IMR-90 (cell line): ENCODE data around the gene LOXL4. TPM values are rescaled to one million over a fixed set of nuclear protein-coding genes. Genes with fewer than 3 reads are reported as not detected.

Experiments
- ATAC-seq: fragments of 200-7000 bp; cut with Tn5 transposase; 2 replicates; pipeline ENCODE4 v1.9.1; 2020; ENCODE audit warnings: low read depth, mild to moderate bottlenecking, moderate library complexity
- BruUV-seq: library from RNA; stranded (reverse); fragments of 400-500 nt; replicated peaks from 2 replicates; lab custom pipeline; 2021; lab: Mats Ljungman, UMichigan
- CTCF ChIA-PET: fragments of 300-600 bp; formaldehyde crosslinking; extraction: SDS; loops from one replicate; lab custom pipeline; 2021; ENCODE audit warnings: antibody characterized with exemption; lab: Yijun Ruan, JAX
- POLR2A ChIA-PET: fragments of 300-600 bp; sonication (Branson Sonifier 250); formaldehyde crosslinking; loops from one replicate; lab custom pipeline; 2022; ENCODE audit warnings: antibody characterized with exemption; ENCODE audit not compliant: unreplicated experiment; lab: Charles Lee
- DNase-seq: peaks from one replicate; pipeline ENCODE4 v3.0.0; 2013
- H2AFZ ChIP-seq: replicated peaks from 2 replicates; pipeline ENCODE3; 2013; ENCODE audit warnings: low read length, mild to moderate bottlenecking; ENCODE audit not compliant: poor library complexity
- H2AK5ac ChIP-seq: 2 replicates; pipeline ENCODE4 v1.6.1; 2013; ENCODE audit warnings: low read depth, low read length, inconsistent platforms
- H2AK9ac ChIP-seq: replicated peaks from 2 replicates; pipeline ENCODE3; 2013; ENCODE audit warnings: mild to moderate bottlenecking, low read depth, low read length, moderate library complexity; ENCODE audit not compliant: poor library complexity
- H2BK120ac ChIP-seq: 2 replicates; pipeline ENCODE4 v1.6.1; 2013; ENCODE audit warnings: low read depth, low read length, inconsistent platforms
- H2BK15ac ChIP-seq: 3 replicates; pipeline ENCODE4 v1.6.1; 2013; ENCODE audit warnings: low read depth, low read length, inconsistent platforms
- H2BK20ac ChIP-seq: 2 replicates; pipeline ENCODE4 v1.6.1; 2013; ENCODE audit warnings: low read depth, mild to moderate bottlenecking, inconsistent platforms, low read length, moderate library complexity
- H2BK5ac ChIP-seq: 2 replicates; pipeline ENCODE4 v1.6.1; 2013; ENCODE audit warnings: mild to moderate bottlenecking, low read depth, low read length, inconsistent platforms; ENCODE audit not compliant: poor library complexity, severe bottlenecking
- H3K14ac ChIP-seq: replicated peaks from 2 replicates; pipeline ENCODE4 v1.6.1; 2013; ENCODE audit warnings: low read depth, low read length, inconsistent platforms
- H3K18ac ChIP-seq: 2 replicates; pipeline ENCODE4 v1.6.1; 2013; ENCODE audit warnings: low read depth, low read length, control low read depth
- H3K23ac ChIP-seq: 2 replicates; pipeline ENCODE4 v1.6.1; 2013; ENCODE audit warnings: low read depth, low read length, inconsistent platforms
- H3K27ac ChIP-seq: 2 replicates; pipeline ENCODE4 v1.5.1; 2013; ENCODE audit warnings: mild to moderate bottlenecking, control low read depth, low read length; ENCODE audit not compliant: insufficient read depth
- H3K27me3 ChIP-seq: 2 replicates; pipeline ENCODE4 v1.6.1; 2013; ENCODE audit warnings: low read length; ENCODE audit not compliant: control insufficient read depth, insufficient read depth
- H3K36me3 ChIP-seq: 2 replicates; pipeline ENCODE4 v1.6.1; 2013; ENCODE audit warnings: low read length, mixed read lengths; ENCODE audit not compliant: control insufficient read depth, insufficient read depth
- H3K4ac ChIP-seq: 2 replicates; pipeline ENCODE4 v1.6.1; 2013; ENCODE audit warnings: low read depth, low read length, inconsistent platforms
- H3K4me1 ChIP-seq: 2 replicates; pipeline ENCODE4 v1.6.1; 2013; ENCODE audit warnings: low read length, mixed read lengths; ENCODE audit not compliant: control insufficient read depth, insufficient read depth
- H3K4me2 ChIP-seq: 2 replicates; pipeline ENCODE4 v1.6.1; 2013; ENCODE audit warnings: low read depth, mild to moderate bottlenecking, control low read depth, low read length, moderate library complexity
- H3K4me3 ChIP-seq: 2 replicates; pipeline ENCODE4 v1.5.1; 2013; ENCODE audit warnings: low read depth, mild to moderate bottlenecking, control low read depth, low read length, moderate library complexity; ENCODE audit not compliant: insufficient read depth
- H3K56ac ChIP-seq: 2 replicates; pipeline ENCODE4 v1.6.1; 2013; ENCODE audit warnings: low read length, inconsistent platforms; ENCODE audit not compliant: insufficient read depth; ENCODE audit errors: extremely low read depth
- H3K79me1 ChIP-seq, 2 experiments: 2 replicates each; pipeline ENCODE4 v1.6.1; 2013; ENCODE audit warnings: low read length in 2 of 2, inconsistent platforms in 1 of 2, low read depth in 1 of 2
- H3K9ac ChIP-seq: 2 replicates; pipeline ENCODE4 v1.6.1; 2013; ENCODE audit warnings: low read depth, low read length, control low read depth
- H3K9me1 ChIP-seq: 2 replicates; pipeline ENCODE4 v1.6.1; 2013; ENCODE audit warnings: low read length, inconsistent platforms; ENCODE audit not compliant: insufficient read depth
- H3K9me3 ChIP-seq: 2 replicates; pipeline ENCODE4 v1.6.1; 2013; ENCODE audit warnings: low read length; ENCODE audit not compliant: control insufficient read depth, insufficient read depth
- H4K20me1 ChIP-seq: 2 replicates; pipeline ENCODE4 v1.6.1; 2013; ENCODE audit warnings: low read length, inconsistent platforms; ENCODE audit not compliant: insufficient read depth
- H4K5ac ChIP-seq: 2 replicates; pipeline ENCODE4 v1.6.1; 2013; ENCODE audit warnings: mild to moderate bottlenecking, low read depth, low read length, control low read depth
- H4K8ac ChIP-seq, 2 experiments: 2 replicates each; pipeline ENCODE4 v1.6.1; 2013; ENCODE audit warnings: low read depth in 2 of 2, low read length in 2 of 2, control low read depth in 1 of 2, inconsistent platforms in 1 of 2
- H4K91ac ChIP-seq: 2 replicates; pipeline ENCODE4 v1.6.1; 2013; ENCODE audit warnings: low read depth, low read length, inconsistent platforms; ENCODE audit not compliant: insufficient read depth
- BHLHE40 ChIP-seq: fragments of 150-350 bp; IDR thresholded peaks from 2 replicates; pipeline ENCODE4 v1.6.1; 2016; ENCODE audit warnings: mild to moderate bottlenecking, low read depth, low read length
- CEBPB ChIP-seq: IDR thresholded peaks from 2 replicates; pipeline ENCODE4 v1.6.1; 2012; ENCODE audit warnings: low read depth, low read length, improper control_type of control experiment
- CHD1 ChIP-seq: IDR thresholded peaks from 2 replicates; pipeline ENCODE4 v1.6.1; 2012; ENCODE audit warnings: low read depth, low read length, improper control_type of control experiment
- CTCF ChIP-seq: conservative IDR thresholded peaks from 2 replicates; pipeline ENCODE4 v1.5.1; 2012; ENCODE audit warnings: mild to moderate bottlenecking, low read depth, low read length, improper control_type of control experiment
- ELK1 ChIP-seq: fragments of 150-350 bp; IDR thresholded peaks from 2 replicates; pipeline ENCODE4 v1.6.1; 2016; ENCODE audit warnings: low read depth, mild to moderate bottlenecking, low read length, moderate library complexity, borderline replicate concordance
- MAFK ChIP-seq: IDR thresholded peaks from 2 replicates; pipeline ENCODE4 v1.6.1; 2012; ENCODE audit warnings: low read depth, low read length, improper control_type of control experiment
- MAZ ChIP-seq: IDR thresholded peaks from 2 replicates; pipeline ENCODE4 v1.6.1; 2012; ENCODE audit warnings: low read depth, mild to moderate bottlenecking, low read length, improper control_type of control experiment, moderate library complexity, borderline replicate concordance
- MXI1 ChIP-seq: IDR thresholded peaks from 2 replicates; pipeline ENCODE4 v1.6.1; 2012; ENCODE audit warnings: low read depth, mild to moderate bottlenecking, low read length, moderate library complexity, borderline replicate concordance
- NFE2L2 ChIP-seq: fragments of 150-350 bp; IDR thresholded peaks from 2 replicates; pipeline ENCODE4 v1.6.1; 2016; ENCODE audit warnings: low read depth, mild to moderate bottlenecking, low read length
- RAD21 ChIP-seq: IDR thresholded peaks from 2 replicates; pipeline ENCODE4 v1.6.1; 2012; ENCODE audit warnings: low read length, improper control_type of control experiment
- RCOR1 ChIP-seq: IDR thresholded peaks from 2 replicates; pipeline ENCODE4 v1.6.1; 2012; ENCODE audit warnings: mild to moderate bottlenecking, low read length, improper control_type of control experiment; ENCODE audit not compliant: insufficient replicate concordance
- RFX5 ChIP-seq: IDR thresholded peaks from 2 replicates; pipeline ENCODE4 v1.8.0; 2012; ENCODE audit warnings: low read depth, mild to moderate bottlenecking, low read length, moderate library complexity
- USF2 ChIP-seq: fragments of 150-350 bp; IDR thresholded peaks from 2 replicates; pipeline ENCODE4 v1.6.1; 2017; ENCODE audit warnings: mild to moderate bottlenecking, antibody characterized with exemption, low read length, low read depth
- WGBS, 2 experiments: methylation state at CpG; one replicate each; pipeline versions ENCODE4 v1.1.5 to v1.1.7; 2013; ENCODE audit warnings: missing lambda C conversion rate in 2 of 2; ENCODE audit not compliant: insufficient read length in 1 of 2; ENCODE audit errors: extremely low coverage in 2 of 2; 5-methylcytosine and 5-hydroxymethylcytosine counted together
- dilution Hi-C: fragments of 300-500 bp; cut with HindIII; formaldehyde crosslinking; loops from one replicate; pipeline ENCODE4 v1.14.3; 2018; ENCODE audit warnings: low sequenced_read_pairs; ENCODE audit not compliant: unreplicated experiment
- in situ Hi-C: fragments of 300-500 bp; cut with MboI; formaldehyde crosslinking; loops from 3 replicates; pipeline ENCODE4 v1.14.3; 2019; ENCODE audit warnings: low sequenced_read_pairs, inconsistent platforms, mixed read lengths
- intact Hi-C: fragments of 100-400 bp; cut with micrococcal nuclease; formaldehyde crosslinking; loops from 2 replicates; pipeline ENCODE4 v1.10.0; 2022
- polyA plus RNA-seq, 3 experiments: library from polyadenylated mRNA; depleted of rRNA; stranded (reverse); fragments of >200 nt; gene quantifications; 2 replicates each; pipeline ENCODE4 v1.2.3, GENCODE V29; 2012; ENCODE audit warnings: low replicate concordance in 1 of 3
- total RNA-seq: library from RNA; depleted of rRNA; stranded (reverse); fragments of >200 nt; gene quantifications from 2 replicates; pipeline ENCODE4 v1.2.3, GENCODE V29; 2012

The LOXL4 gene
- total and polyA plus RNA-seq, 2 of the 4 experiments (the other 2 are of a cell fraction) = 20.8 to 26.7 TPM

DNA sequence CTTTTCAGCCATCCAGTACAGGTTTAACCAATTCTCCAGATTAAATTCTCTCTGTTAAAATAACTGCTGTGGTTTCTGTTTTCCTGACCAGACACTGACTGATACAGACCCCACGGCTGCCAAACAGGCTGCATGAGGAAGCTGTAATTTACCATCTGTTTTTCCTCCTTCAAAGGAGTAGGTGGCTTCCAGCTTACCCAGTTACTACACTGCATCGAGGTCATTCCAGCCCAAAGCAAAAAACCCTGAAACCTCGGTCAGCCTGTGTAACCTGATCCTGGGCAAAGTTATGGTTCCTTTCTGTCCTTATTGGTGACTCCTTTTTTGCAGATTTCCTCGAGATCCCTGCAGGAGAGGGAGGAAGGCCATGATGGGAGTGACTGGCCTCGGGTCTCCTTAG lies 27.9 kb upstream of the LOXL4 start:
- Histone ChIP-seq H3K56ac (no peak overlapping the region), H3K23ac (no peak overlapping the region), H3K4me3 (no peak overlapping the region), H3K9me1 (no peaks in the 10 kb centered on the region), H3K18ac (no peak overlapping the region), H2BK15ac (no peak overlapping the region), H2BK120ac (no peak overlapping the region), H2AK9ac (no peak overlapping the region), H3K14ac (no peak overlapping the region), H3K79me1 (no peaks in the 10 kb centered on the region), H4K20me1 (no peaks in the 10 kb centered on the region), H2BK5ac (no peak overlapping the region), H3K4me1 (no peaks in the 10 kb centered on the region; the same call in 1 of the 2 replicates), H4K8ac (no peak overlapping the region), H4K91ac (no peak overlapping the region), H3K27me3 (peaks cover 27% of the 10 kb centered on the region), H3K9ac (no peak overlapping the region), H4K5ac (no peak overlapping the region), H3K4me2 (no peak overlapping the region), H3K36me3 (no peaks in the 10 kb centered on the region), H3K4ac (no peak overlapping the region), H2AFZ (no peak overlapping the region), H2AK5ac (no peak overlapping the region), H2BK20ac (no peak overlapping the region), H3K9me3 (no peaks in the 10 kb centered on the region), H3K27ac (no peak overlapping the region)
- no peak for TF ChIP-seq RAD21
- TF ChIP-seq ELK1 = no peak
- no peak for TF ChIP-seq NFE2L2
- no peak for TF ChIP-seq RFX5
- no peak for TF ChIP-seq MAZ
- no peak for TF ChIP-seq USF2
- TF ChIP-seq BHLHE40 = no peak
- no peak for TF ChIP-seq CHD1
- TF ChIP-seq CEBPB = no peak
- TF ChIP-seq MAFK = no peak
- TF ChIP-seq MXI1 = no peak
- no peak for TF ChIP-seq CTCF
- no peak for TF ChIP-seq RCOR1
- dilution Hi-C loops (no loop called here), intact Hi-C loops (no loop called here), in situ Hi-C loops (no loop called here)
- DNase-seq = peak; percentile 49
- ChIA-PET CTCF (interaction anchor here (1.0 kb wide), 1 partner anchor 13 kb away, joined by 4 read pairs; no protein-coding TSS in a partner anchor), POLR2A (no interaction called here)
- WGBS, 2 experiments = no CpG with 5 or more reads among the region's 5 CpGs
- BruUV-seq = no TSS peak
- ATAC-seq = peak; percentile 67
